GM19397 (cell line): ENCODE measurements around the gene FAM32A.

ENCODE experiments used
- ATAC-seq: cut with Tn5 transposase; IDR thresholded peaks from one replicate; pipeline ENCODE4 v1.9.1; 2021; ENCODE audit warnings: mild to moderate bottlenecking, moderate library complexity; ENCODE audit not compliant: unreplicated experiment

Gene FAM32A

GRCh38 chr19:16224293-16225045 is 39.3 kb downstream of the FAM32A start:
- no peak for ATAC-seq

GRCh38 chr19:16225279-16226183 is 40.3 kb downstream of the FAM32A start:
- no peak for ATAC-seq

- no peak for ATAC-seq
Observed at GRCh38 chr19:16226184-16226591, 41.0 kb downstream of the FAM32A start.

- no peak for ATAC-seq
Observed at GRCh38 chr19:16226878-16227836, 41.9 kb downstream of the FAM32A start.

- ATAC-seq: no peak
Observed at GRCh38 chr19:16227837-16228636, 42.8 kb downstream of the FAM32A start.

- no peak for ATAC-seq
Observed at GRCh38 chr19:16228637-16229321, 43.6 kb downstream of the FAM32A start.

- ATAC-seq: no peak
Observed at GRCh38 chr19:16229322-16229641, 44.1 kb downstream of the FAM32A start.

GRCh38 chr19:16232127-16232526 is 46.9 kb downstream of the FAM32A start:
- ATAC-seq: no peak

- ATAC-seq: no peak
Observed at GRCh38 chr19:16232568-16232967, 47.4 kb downstream of the FAM32A start.

- ATAC-seq: no peak
Observed at GRCh38 chr19:16233081-16233776, 48.0 kb downstream of the FAM32A start.

GRCh38 chr19:16233836-16234551 is 48.8 kb downstream of the FAM32A start:
- no peak for ATAC-seq

- ATAC-seq: no peak
Observed at GRCh38 chr19:16234552-16235445, 49.6 kb downstream of the FAM32A start.

- no peak for ATAC-seq
Observed at GRCh38 chr19:16235811-16236652, 50.8 kb downstream of the FAM32A start.
